DOHH2 (cell line): Measurements from ENCODE around the gene RAMACL.

Experiments used
- H3F3A ChIP-seq: fragments of 200-600 bp; sonication (generic), shearing (Covaris generic); 2 replicates; pipeline ENCODE4 v1.6.0; 2016; ENCODE audit warnings: antibody characterized with exemption, mild to moderate bottlenecking; ENCODE audit not compliant: control insufficient read depth, insufficient read depth
- H3K27ac ChIP-seq: fragments of 200-600 bp; sonication (generic); 2 replicates; pipeline ENCODE4 v1.5.1; 2014; ENCODE audit warnings: low read depth, mild to moderate bottlenecking, low read length, moderate library complexity
- H3K27me3 ChIP-seq: fragments of 200-600 bp; sonication (generic); 2 replicates; pipeline ENCODE4 v1.6.1; 2014; ENCODE audit warnings: mild to moderate bottlenecking, low read length, mixed read lengths; ENCODE audit not compliant: control insufficient read depth
- H3K36me3 ChIP-seq: fragments of 200-600 bp; sonication (generic); 2 replicates; pipeline ENCODE4 v1.6.1; 2014; ENCODE audit warnings: mild to moderate bottlenecking, low read length, moderate library complexity, mixed read lengths; ENCODE audit not compliant: control insufficient read depth
- H3K4me1 ChIP-seq: fragments of 200-600 bp; sonication (generic); 2 replicates; pipeline ENCODE4 v1.6.1; 2014; ENCODE audit warnings: mild to moderate bottlenecking, low read length, mixed read lengths; ENCODE audit not compliant: control insufficient read depth
- H3K4me2 ChIP-seq: fragments of 200-600 bp; sonication (generic); 2 replicates; pipeline ENCODE4 v1.6.0; 2014; ENCODE audit warnings: mild to moderate bottlenecking, low read length, moderate library complexity
- H3K4me3 ChIP-seq: fragments of 200-600 bp; sonication (generic); 2 replicates; pipeline ENCODE4 v1.5.1; 2014; ENCODE audit warnings: mild to moderate bottlenecking, low read length, mixed read lengths
- H3K79me2 ChIP-seq: fragments of 200-600 bp; sonication (generic); 2 replicates; pipeline ENCODE4 v1.6.1; 2014; ENCODE audit warnings: mild to moderate bottlenecking, low read length, mixed read lengths; ENCODE audit not compliant: control insufficient read depth
- H3K9me2 ChIP-seq: fragments of 200-600 bp; sonication (generic); replicated peaks from 2 replicates; pipeline ENCODE4 v1.6.1; 2014; ENCODE audit warnings: mild to moderate bottlenecking, low read length, mixed read lengths; ENCODE audit not compliant: control insufficient read depth
- H3K9me3 ChIP-seq: fragments of 200-600 bp; sonication (generic); 2 replicates; pipeline ENCODE4 v1.6.1; 2014; ENCODE audit warnings: antibody characterized with exemption, low read length, mixed read lengths; ENCODE audit not compliant: control insufficient read depth, insufficient read depth
- H4K20me1 ChIP-seq: fragments of 200-600 bp; sonication (generic); 2 replicates; pipeline ENCODE4 v1.6.0; 2014; ENCODE audit warnings: low read depth, mild to moderate bottlenecking, antibody characterized with exemption, low read length, moderate library complexity; ENCODE audit not compliant: control insufficient read depth, insufficient read depth
- EZH2phosphoT487 ChIP-seq: fragments of 200-600 bp; sonication (generic); IDR thresholded peaks from 2 replicates; pipeline ENCODE4 v1.6.1; 2017; ENCODE audit warnings: borderline replicate concordance, mild to moderate bottlenecking, antibody characterized with exemption, low read length, moderate library complexity, mixed read lengths
- TF ChIP-seq, protein P1 (sequence below): fragments of 200-600 bp; sonication (generic); IDR thresholded peaks from one replicate; pipeline ENCODE4 v1.5.1; 2014; ENCODE audit warnings: antibody characterized with exemption, mild to moderate bottlenecking, low read depth, low read length; ENCODE audit not compliant: poor library complexity, severe bottlenecking

The RAMACL gene

GRCh38 chr6:166565084-166565967 lies 21.2 kb downstream of the RAMACL start:
- Histone ChIP-seq H3K9me2 (no peaks in the 10 kb centered on the region), H3K27ac (no peak overlapping the region)
- TF ChIP-seq EZH2phosphoT487: no peak
- TF ChIP-seq, protein P1, sequence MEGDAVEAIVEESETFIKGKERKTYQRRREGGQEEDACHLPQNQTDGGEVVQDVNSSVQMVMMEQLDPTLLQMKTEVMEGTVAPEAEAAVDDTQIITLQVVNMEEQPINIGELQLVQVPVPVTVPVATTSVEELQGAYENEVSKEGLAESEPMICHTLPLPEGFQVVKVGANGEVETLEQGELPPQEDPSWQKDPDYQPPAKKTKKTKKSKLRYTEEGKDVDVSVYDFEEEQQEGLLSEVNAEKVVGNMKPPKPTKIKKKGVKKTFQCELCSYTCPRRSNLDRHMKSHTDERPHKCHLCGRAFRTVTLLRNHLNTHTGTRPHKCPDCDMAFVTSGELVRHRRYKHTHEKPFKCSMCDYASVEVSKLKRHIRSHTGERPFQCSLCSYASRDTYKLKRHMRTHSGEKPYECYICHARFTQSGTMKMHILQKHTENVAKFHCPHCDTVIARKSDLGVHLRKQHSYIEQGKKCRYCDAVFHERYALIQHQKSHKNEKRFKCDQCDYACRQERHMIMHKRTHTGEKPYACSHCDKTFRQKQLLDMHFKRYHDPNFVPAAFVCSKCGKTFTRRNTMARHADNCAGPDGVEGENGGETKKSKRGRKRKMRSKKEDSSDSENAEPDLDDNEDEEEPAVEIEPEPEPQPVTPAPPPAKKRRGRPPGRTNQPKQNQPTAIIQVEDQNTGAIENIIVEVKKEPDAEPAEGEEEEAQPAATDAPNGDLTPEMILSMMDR: no peak

DNA sequence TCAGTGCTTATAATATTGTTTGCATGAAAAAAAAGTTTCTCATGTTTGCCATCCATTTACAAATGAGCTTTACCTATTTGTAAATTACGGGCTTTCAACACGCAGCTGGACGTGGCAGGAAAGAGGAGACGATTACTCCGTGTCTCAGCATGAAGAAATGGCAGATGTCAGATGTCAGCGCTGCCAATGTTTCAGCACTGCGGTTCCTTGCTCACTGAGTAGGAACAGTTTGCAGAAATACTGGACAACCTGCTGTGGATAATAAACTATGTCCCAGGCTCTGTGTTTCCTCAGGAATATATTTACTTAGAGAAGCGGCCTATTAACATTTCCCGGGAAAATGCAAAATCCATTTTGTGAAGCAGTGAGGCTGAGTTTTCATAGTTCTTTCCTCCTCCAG lies 22.7 kb downstream of the RAMACL start:
- Histone ChIP-seq H3K36me3 (no peaks in the 10 kb centered on the region), H3F3A (no peaks in the 10 kb centered on the region), H3K4me1 (no peaks in the 10 kb centered on the region), H3K4me3 (no peak overlapping the region), H3K9me3 (no peaks in the 10 kb centered on the region), H3K79me2 (no peaks in the 10 kb centered on the region), H4K20me1 (no peaks in the 10 kb centered on the region), H3K27me3 (no peaks in the 10 kb centered on the region), H3K4me2 (no peak overlapping the region), H3K27ac (no peak overlapping the region), H3K9me2 (no peaks in the 10 kb centered on the region)
- no peak for TF ChIP-seq EZH2phosphoT487
- TF ChIP-seq, protein P1: no peak

More at GRCh38 chr6:166565084-166565967, 21.2 kb downstream of the RAMACL start:
- H3F3A ChIP-seq: no peaks in the 10 kb centered on the region
- H3K79me2 ChIP-seq: no peaks in the 10 kb centered on the region
- H3K4me2 ChIP-seq: no peak overlapping the region
- H3K4me3 ChIP-seq: no peak overlapping the region
- H3K4me1 ChIP-seq: no peaks in the 10 kb centered on the region
- H3K36me3 ChIP-seq: no peaks in the 10 kb centered on the region
- no peaks in the 10 kb centered on the region for H3K9me3 ChIP-seq
- no peaks in the 10 kb centered on the region for H4K20me1 ChIP-seq
- H3K27me3 ChIP-seq: no peaks in the 10 kb centered on the region

DNA sequence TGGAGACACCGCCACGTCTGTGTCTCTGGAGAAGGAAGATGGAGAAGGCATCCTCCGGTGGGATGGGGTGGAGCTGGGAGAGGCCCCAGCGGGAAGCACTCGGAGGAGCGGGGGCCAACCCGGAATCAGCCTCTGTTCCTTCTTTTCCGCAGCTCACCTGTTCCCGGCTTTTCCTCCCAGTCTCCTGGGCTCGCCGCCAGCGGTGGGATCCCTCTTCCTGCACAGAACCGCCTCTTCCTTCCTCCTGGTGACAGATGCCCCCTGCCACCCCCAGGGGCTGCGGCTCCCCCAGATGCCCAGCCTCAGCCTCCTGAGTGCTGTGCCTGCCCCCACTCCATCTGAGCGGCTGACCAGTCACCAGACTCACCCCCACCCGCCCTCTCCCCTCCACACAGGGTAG lies 23.3 kb downstream of the RAMACL start:
- Histone ChIP-seq H3K4me2 (no peak overlapping the region), H3K9me3 (no peaks in the 10 kb centered on the region), H3K27me3 (no peaks in the 10 kb centered on the region), H3K79me2 (no peaks in the 10 kb centered on the region), H4K20me1 (no peaks in the 10 kb centered on the region), H3K36me3 (no peaks in the 10 kb centered on the region), H3K4me3 (no peak overlapping the region), H3K9me2 (no peaks in the 10 kb centered on the region), H3F3A (no peaks in the 10 kb centered on the region), H3K4me1 (no peaks in the 10 kb centered on the region), H3K27ac (no peak overlapping the region)
- TF ChIP-seq, protein P1: no peak
- TF ChIP-seq EZH2phosphoT487: no peak
